HepG2 (cell line): ENCODE results near the gene CDC42EP4.

Source experiments
- HMG20A ChIP-seq: IDR thresholded peaks from 2 replicates; pipeline ENCODE4 v1.6.1; 2016; ENCODE audit warnings: borderline replicate concordance
- ZNF678 ChIP-seq: sonication (generic); formaldehyde crosslinking; IDR thresholded peaks from 2 replicates; pipeline ENCODE4 v1.4.0; 2020; ENCODE audit warnings: mild to moderate bottlenecking, missing genetic modification reagents
- ZNF781 ChIP-seq: sonication (generic); formaldehyde crosslinking; IDR thresholded peaks from 2 replicates; pipeline ENCODE4 v1.5.1; 2020; ENCODE audit warnings: borderline replicate concordance, mild to moderate bottlenecking, missing genetic modification reagents; ENCODE audit errors: not compliant biosample characterization

DNA sequence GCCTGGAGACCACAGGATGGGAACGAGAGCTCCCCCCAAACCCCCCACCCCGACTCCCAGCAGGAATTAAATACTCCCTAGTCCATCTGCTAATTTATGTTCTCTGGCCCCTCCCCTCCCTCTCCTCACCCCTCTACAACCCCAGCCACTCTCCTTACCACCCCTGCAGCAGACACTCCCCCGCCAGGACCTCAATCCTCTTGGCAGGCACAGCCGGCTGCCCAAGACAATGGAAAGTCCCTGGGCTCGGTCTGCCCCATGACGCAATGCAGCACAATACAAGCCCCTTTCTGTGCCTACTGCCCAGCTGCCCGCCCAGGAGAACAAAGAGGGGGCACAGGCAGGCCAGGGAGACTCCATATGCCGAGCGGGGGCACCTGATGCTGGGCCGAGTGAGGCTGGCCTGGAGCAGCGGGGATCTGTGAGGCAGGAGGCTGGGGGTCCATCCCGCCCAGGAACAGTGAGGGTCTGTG, 30.3 kb upstream of the CDC42EP4 start:
- TF ChIP-seq ZNF678 (CRISPR knock-in tag) (no peak), HMG20A (CRISPR knock-in tag) (no peak), ZNF781 (no peak)
